COLO668 (cell line): Measurements from ENCODE around the gene AGAP1.
"Not testable (repeated sequence)": the region's sequence is repeated elsewhere in the genome, so short reads cannot be mapped to it uniquely, and the experiment has no call there.

Experiments
- DNase-seq: peaks from one replicate; lab custom pipeline; 2025; ENCODE audit not compliant: unreplicated experiment; lab: John Stamatoyannopoulos, UW

Gene AGAP1

DNA sequence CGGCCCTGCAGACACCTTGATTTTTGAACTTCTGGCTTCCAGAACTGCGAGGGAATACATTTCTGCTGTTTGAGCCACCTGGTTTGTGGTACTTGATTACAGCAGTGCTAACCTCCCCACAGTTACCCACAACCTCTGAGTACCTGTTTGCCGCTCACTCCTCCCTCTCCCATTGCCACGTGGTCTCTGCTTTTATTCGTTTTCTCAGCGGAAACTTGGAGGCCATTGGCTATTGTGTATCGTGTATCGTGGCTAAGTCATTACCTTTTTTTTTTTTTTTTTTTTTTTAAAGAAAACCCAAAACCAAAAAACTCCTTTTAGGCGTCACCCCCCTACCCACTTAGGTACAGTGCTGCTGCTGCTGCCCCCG, 90.8 kb downstream of the AGAP1 start:
- no peak for DNase-seq

DNA sequence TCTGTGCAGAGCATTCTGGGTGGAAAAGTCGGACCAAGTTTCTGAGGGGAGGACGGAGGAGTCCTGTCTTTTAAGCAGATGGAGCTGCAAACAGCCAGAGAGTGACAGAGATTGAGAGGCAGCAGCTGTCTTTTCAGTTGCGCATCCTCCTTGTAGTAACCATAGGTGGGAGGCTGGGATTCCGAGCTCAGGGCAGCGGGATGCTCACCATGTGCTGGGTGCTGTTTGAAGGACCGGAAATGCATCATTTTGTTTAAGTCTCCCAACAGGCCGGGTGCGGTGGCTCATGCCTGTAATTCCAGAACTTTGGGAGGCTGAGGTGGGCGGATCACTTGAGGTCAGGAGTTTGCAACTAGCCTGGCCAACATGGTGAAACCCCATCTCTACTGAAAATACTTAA, 93.4 kb downstream of the AGAP1 start:
- no peak for DNase-seq

- DNase-seq: no peak
These were observed 94.9 kb downstream of the AGAP1 start for GRCh38 chr2:235588750-235589149.

GRCh38 chr2:235591231-235591730, 97.4 kb downstream of the AGAP1 start:
- DNase-seq: no peak

GRCh38 chr2:235591921-235592320, 98.1 kb downstream of the AGAP1 start:
- no peak for DNase-seq

DNA sequence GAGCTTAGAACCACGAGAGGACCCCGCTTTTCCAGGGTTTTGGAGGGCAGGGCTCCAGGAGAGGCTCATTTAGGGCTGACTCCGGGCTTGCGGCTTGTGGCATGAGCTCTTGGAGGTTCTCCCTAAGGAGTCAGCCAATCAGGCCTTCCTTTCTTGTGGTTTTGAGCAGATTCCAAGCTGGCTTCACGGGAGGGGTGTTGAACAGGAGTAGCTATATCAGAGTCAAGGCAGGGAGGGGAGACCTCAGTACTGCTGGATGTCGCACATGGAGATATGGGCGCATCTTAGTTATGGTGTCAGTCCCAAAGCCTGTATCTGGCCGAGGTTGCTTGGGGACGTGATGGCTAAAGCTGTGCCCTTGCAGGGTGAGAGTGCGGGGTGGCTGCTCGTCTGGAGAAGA, 98.6 kb downstream of the AGAP1 start:
- no peak for DNase-seq

- no peak for DNase-seq
These were observed 99.0 kb downstream of the AGAP1 start for GRCh38 chr2:235592836-235593235.

DNA sequence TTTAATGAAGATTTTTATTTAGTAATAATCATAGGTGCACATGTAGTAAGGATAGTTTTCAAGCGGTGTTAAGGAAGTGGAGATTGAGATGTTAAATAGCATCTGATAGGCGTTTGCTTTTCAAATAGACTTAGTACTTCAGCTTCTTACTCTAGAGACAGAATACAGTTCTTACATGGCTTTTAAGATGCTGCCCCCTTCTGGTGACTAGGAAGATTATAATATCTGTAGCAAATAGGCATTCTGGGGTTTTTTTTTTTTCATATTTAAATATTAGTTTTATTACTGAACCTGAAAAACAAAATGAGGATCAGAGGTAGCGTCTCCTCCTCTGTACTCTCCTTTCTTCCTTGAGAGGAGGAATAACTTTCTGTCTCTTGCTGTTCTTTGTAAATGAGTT, 100.2 kb downstream of the AGAP1 start:
- no peak for DNase-seq

- no peak for DNase-seq
These were observed 101.1 kb downstream of the AGAP1 start for GRCh38 chr2:235594964-235595363.

DNA sequence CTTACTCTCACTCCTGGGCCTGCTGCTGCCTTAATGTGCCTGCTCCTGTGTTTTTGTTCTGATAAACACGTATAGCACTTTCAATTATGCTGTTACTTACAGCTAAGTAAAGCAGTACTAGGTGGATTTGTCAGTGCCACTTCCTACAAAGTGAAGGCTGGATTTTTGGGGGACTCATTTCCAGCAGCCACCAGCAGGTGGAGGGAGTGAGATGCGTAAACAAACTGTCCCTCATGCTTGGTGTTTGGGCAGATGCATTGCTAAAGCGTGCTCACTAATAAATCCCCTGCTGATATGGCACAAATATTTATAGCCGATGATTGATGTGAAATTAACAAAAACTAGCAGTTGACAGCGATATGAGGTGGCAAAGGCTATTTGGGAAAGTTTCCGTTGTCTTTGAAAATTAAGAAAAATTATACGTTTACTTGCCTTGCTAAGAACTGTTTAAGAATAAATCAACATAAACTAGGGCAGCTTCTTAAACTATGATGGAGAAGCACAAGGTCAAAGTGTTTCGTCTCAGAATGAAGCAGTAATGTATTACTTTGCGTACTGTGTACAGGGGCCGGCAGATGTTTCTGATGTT, 101.7 kb downstream of the AGAP1 start:
- peak; percentile 70 for DNase-seq

GRCh38 chr2:235596272-235596671, 102.4 kb downstream of the AGAP1 start:
- DNase-seq: no peak

DNA sequence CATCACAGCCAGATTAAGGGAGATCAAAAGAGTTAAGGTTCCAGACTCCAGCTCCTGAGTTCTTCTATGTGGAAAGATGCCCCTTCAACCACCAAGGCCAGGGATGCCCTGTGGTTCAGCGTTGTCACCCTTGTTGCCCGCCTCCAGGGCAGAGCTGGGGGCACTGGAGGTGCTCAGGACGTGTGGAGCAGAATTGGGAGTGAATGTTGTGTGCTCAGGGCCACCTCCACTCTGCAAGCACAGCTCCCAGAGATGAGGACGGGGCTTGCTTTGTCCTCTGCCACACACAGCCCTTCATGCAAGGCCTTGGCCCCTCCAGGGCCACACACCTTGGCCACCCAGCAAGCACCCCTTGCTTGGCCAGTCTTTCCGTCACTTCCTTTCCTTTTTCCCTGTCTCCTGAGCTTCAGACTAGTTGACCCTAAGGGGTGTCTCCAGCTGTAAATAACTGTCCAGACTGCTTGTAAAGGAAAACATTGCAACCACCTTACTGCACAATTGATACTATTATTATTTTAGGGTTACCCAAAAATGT, 103.3 kb downstream of the AGAP1 start:
- no peak for DNase-seq

DNA sequence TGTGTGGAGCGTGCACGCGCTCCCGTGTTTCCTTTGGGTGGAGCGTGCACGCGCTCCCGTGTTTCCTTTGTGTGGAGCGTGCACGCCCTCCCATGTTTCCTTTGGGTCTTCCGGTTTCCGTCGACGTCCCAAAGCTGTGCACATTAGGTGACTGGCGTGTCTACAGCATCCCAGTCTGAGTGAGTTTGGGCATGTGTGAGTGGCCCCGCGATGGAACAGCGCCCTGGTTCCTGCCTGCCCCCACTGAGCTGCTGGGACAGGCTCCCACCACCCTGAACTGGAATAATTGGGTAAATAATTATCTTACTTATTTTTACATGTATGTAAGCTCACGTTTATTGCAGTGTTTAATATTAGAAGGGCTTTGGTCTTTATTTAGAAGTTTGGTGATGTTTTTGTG, 104.2 kb downstream of the AGAP1 start:
- no peak for DNase-seq

DNA sequence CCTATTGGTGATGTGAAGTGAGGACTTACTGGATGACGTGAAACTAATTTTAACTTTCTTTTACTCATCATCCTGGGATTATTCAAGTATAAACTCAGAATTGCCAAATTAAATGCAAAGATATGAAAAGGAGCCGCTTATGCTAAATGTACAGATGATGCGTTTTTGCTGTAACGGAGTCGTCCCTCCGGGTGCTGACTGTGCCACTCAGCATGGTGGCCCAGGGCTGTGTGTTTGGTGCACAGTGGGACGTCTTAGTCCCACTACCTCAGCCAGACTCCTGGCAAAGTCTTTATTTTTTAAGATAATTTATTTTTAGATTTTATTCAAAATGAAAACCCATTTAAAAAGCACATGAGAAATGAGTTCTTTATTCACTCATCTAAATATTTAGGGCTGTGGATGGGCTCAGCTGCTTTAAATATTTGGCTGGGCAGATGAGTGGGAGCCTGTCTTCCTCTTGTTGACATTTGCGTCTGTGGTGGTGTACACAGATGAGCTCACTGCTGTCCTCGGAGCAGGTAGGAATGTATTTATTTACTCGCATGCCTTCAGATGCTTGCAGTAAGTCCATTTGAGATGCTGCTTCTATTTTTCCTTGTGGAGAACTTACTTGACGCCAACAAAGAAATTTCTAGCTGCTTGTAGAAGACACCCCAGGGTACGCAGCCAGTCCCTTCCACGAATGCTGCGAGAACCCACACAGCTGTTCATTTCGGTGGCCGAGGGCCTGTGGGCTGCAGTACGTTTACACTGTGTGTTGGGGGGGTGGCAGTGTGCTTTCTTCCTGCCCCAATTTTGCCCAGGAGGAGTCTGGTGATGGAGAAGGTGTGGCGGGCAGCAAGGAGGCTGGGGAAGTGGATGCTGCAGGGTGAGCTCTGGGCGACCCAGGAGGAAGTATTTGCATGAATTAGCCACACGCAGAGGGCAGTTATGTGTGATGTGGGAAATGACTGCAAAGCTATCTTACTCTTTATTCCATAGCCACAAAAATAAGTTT, 105.0 kb downstream of the AGAP1 start:
- no peak for DNase-seq

DNA sequence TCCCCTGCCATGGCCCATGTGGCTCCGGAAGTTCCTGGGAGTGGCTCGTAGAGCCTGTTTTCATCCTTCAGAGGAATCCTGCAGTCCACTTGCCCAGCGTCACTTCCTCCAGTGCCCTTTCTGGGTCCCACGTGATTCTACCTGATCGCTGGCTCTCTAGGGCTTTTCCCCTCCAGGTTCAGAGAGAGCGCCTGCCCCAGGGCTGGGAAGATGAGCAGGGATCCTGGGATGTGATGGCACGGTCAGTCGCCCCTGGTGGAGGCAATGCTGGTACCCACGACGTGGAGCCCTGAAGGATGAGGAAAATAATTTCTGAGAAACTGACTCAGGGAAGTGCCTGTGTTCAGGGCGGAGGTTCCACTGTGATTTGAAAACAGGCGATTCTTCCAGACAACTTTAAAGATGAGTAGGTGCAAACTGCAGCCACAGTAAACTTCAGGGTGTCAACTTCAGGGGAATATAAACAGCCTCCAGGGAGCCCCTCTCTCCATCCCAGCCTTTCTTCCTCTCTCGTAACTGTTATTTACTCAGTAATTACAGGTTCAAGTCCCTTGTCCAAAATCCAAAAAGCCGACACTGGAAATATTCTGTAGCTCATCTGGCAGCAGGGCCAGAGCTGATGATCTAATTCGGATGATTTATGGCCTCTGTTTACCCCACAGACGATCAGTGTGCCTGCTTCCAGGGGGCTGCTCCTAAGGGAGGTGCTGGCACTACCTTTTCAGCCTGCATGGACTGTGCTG, 105.9 kb downstream of the AGAP1 start:
- DNase-seq: no peak

- no peak for DNase-seq
These were observed 106.6 kb downstream of the AGAP1 start for GRCh38 chr2:235600406-235600805.

DNA sequence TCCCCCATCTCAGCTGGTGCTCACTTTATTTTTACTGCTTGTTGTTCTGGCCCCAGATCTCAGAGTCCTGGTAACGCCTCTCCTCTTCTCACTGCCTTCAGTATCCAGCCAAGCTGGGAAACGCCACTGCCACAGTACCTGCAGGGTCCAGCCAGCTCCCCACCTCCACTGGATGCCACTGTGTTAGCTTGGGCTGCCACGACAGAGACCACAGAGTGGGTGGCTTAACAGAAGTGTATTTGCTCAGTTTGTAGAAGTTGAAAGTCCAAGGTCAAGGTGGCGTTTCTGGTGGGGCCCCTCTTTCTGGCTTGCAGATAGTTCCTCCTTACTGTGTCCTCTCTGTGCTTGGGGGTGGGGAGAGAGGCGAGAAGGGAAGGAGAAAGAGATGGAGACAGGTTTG, 107.1 kb downstream of the AGAP1 start:
- DNase-seq: no peak

DNA sequence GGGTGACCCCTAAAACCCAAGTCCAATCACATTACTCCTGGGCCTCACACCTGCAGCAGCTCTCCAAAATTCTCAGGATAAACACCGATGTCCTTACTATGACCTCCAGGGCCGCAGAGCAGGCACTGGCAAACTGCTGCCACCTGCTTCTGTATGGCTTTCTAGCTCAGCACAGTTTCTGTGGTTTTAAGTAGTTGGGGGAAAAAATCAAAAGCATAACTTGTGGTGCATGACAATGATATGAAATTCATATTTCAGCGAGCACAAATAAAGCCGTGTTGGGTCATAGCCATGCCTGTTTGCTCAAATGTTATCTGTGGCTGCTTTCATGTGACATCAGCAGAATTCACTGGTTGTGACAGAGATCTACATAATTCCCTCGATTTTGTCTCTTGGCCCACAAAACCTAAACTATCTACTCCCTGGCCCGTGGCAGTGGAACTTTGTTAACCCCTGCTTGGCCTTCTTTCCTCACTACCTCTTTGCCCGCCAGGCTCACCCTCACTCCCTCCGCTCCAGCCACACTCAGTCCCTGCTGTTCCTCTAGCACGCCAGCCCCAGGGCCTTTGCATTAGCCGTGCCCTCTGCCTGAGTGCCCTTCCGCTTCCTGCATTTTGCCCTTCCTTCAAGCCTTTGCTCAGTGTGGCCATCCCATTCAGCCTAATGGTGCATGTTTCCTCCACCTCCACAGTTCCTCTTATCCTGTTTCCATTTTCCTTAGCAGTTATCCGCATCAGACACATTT, 108.3 kb downstream of the AGAP1 start:
- no peak for DNase-seq

GRCh38 chr2:235602971-235603370, 109.1 kb downstream of the AGAP1 start:
- DNase-seq: not testable (repeated sequence)

DNA sequence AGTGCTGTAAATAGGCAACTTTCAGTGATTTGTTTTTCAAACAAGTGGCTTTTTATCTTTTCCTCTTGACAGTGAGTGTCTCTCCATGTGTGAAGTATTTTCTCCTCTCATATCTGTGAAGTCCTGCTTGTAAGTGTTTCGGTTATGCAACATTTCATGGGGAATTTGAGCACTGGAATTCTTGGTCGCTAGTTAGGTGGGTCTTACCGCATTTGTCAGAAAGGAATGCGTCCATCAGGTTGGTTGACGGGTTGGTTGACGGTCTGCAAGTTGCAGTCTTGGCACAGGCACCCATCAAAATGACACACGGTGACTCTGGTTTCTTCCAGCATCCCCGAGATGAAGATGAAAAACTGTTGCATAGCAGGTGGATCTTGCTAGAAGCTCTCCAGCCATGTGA, 109.8 kb downstream of the AGAP1 start:
- DNase-seq: no peak
